RPMI8226 (cell line): ENCODE results near the gene SNX17.
"Not testable (repeated sequence)": the region's sequence is repeated elsewhere in the genome, so short reads cannot be mapped to it uniquely, and the experiment has no call there.

Source experiments
- DNase-seq: peaks from one replicate; pipeline ENCODE4 v3.0.0-alpha.2; 2015

Gene SNX17

GRCh38 chr2:27400348-27401135 is 30.1 kb downstream of the SNX17 start:
- DNase-seq: no peak

GRCh38 chr2:27407798-27408491 is 37.5 kb downstream of the SNX17 start:
- no peak for DNase-seq

- peak; percentile 39 for DNase-seq
Observed at GRCh38 chr2:27408601-27409320, 38.3 kb downstream of the SNX17 start.

- peak; percentile 97 for DNase-seq
Observed at GRCh38 chr2:27409321-27410073, 39.1 kb downstream of the SNX17 start, which contains the start of gene PPM1G. Gene PPM1G, minus strand, starts transcription at chr2:27409591. Its CDS starts 169 bp downstream, at chr2:27409422.

GRCh38 chr2:27412419-27413152 is 42.2 kb downstream of the SNX17 start:
- DNase-seq: no peak

GRCh38 chr2:27416151-27416550 is 45.7 kb downstream of the SNX17 start:
- DNase-seq: no peak

GRCh38 chr2:27420996-27421395 is 50.6 kb downstream of the SNX17 start:
- DNase-seq: no peak

- no peak for DNase-seq
Observed at GRCh38 chr2:27421660-27422250, 51.3 kb downstream of the SNX17 start.

GRCh38 chr2:27422958-27423357 is 52.5 kb downstream of the SNX17 start:
- DNase-seq: no peak

- not testable (repeated sequence) for DNase-seq
Observed at GRCh38 chr2:27425039-27425438, 54.6 kb downstream of the SNX17 start.
